Embryonic facial prominence (tissue), 1 donor: ENCODE results near the gene NOXRED1.
A peak's percentile ranks its signal among the peaks of the same experiment; 100 is the strongest.

Experiments used
- DNase-seq: peaks from one replicate; pipeline ENCODE4 v3.0.0-alpha.2; 2016; ENCODE audit errors: extremely low spot score

Gene NOXRED1

GRCh38 chr14:77409131-77409533, 14.2 kb downstream of the NOXRED1 start:
- no peak for DNase-seq

GRCh38 chr14:77407158-77407557, 16.2 kb downstream of the NOXRED1 start:
- DNase-seq, result no peak

GRCh38 chr14:77406718-77407117, 16.6 kb downstream of the NOXRED1 start:
- DNase-seq, result no peak

- no peak for DNase-seq
Observed at GRCh38 chr14:77406086-77406485, 17.2 kb downstream of the NOXRED1 start.

- DNase-seq, result no peak
Observed at GRCh38 chr14:77403768-77404167, 19.6 kb downstream of the NOXRED1 start.

GRCh38 chr14:77400216-77400615, 23.1 kb downstream of the NOXRED1 start:
- DNase-seq, result no peak

- DNase-seq, result no peak
Observed at GRCh38 chr14:77390188-77390587, 33.1 kb downstream of the NOXRED1 start.

- no peak for DNase-seq
Observed at GRCh38 chr14:77378701-77379100, 44.6 kb downstream of the NOXRED1 start.

- DNase-seq, result no peak
Observed at GRCh38 chr14:77377502-77377844, 45.9 kb downstream of the NOXRED1 start.

- peak; percentile 73 for DNase-seq
Observed at GRCh38 chr14:77376771-77377501, 46.4 kb downstream of the NOXRED1 start, which contains the start of the genes SAMD15 and TMED8. Gene SAMD15 (plus strand): TSS chr14:77377379. CDS start chr14:77377419, 40 bp downstream. Gene TMED8 (minus strand): TSS chr14:77377094. CDS start chr14:77377053, 41 bp downstream.

GRCh38 chr14:77375973-77376770, 47.2 kb downstream of the NOXRED1 start:
- no peak for DNase-seq

GRCh38 chr14:77375164-77375950, 48.0 kb downstream of the NOXRED1 start:
- no peak for DNase-seq

- no peak for DNase-seq
Observed at GRCh38 chr14:77372304-77372841, 51.0 kb downstream of the NOXRED1 start.

- DNase-seq, result no peak
Observed at GRCh38 chr14:77369285-77369684, 54.0 kb downstream of the NOXRED1 start.

GRCh38 chr14:77364146-77364545, 59.2 kb downstream of the NOXRED1 start:
- DNase-seq, result no peak

- DNase-seq, result no peak
Observed at GRCh38 chr14:77359626-77360025, 63.7 kb downstream of the NOXRED1 start.

- DNase-seq, result no peak
Observed at GRCh38 chr14:77356899-77357298, 66.4 kb downstream of the NOXRED1 start.

GRCh38 chr14:77355811-77356210, 67.5 kb downstream of the NOXRED1 start:
- DNase-seq, result no peak

GRCh38 chr14:77353469-77354141, 69.7 kb downstream of the NOXRED1 start:
- DNase-seq, result no peak

GRCh38 chr14:77347751-77348150, 75.6 kb downstream of the NOXRED1 start:
- DNase-seq, result no peak

- DNase-seq, result no peak
Observed at GRCh38 chr14:77346495-77346894, 76.8 kb downstream of the NOXRED1 start.
